HL-60 (cell line): ENCODE data around the gene TRABD2B.

ENCODE experiments used
- DNase-seq, 2 experiments: peaks; one replicate each; pipeline ENCODE4 v3.0.0-alpha.2; 2010 to 2020; ENCODE audit warnings: low read depth in 1 of 2, low spot score in 1 of 2
- H3K27ac ChIP-seq: fragments of 250-450 bp; sonication (Bioruptor Pico); replicated peaks from 2 replicates; pipeline ENCODE4 v1.5.1; 2020; ENCODE audit warnings: mild to moderate bottlenecking, moderate library complexity
- H3K27me3 ChIP-seq: fragments of 250-450 bp; sonication (Bioruptor Pico); 2 replicates; pipeline ENCODE4 v1.5.1; 2021; ENCODE audit warnings: mild to moderate bottlenecking, moderate library complexity; ENCODE audit not compliant: insufficient read depth, poor library complexity, severe bottlenecking
- H3K4me3 ChIP-seq: replicated peaks from 2 replicates; pipeline ENCODE4 v1.5.1; 2011; ENCODE audit warnings: mild to moderate bottlenecking, control low read depth, low read length; ENCODE audit not compliant: insufficient read depth
- CTCF ChIP-seq: IDR thresholded peaks from one replicate; pipeline ENCODE4 v1.5.1; 2011; ENCODE audit warnings: low read length, control low read depth, inconsistent platforms; ENCODE audit not compliant: insufficient read depth
- GABPA ChIP-seq: IDR thresholded peaks from 2 replicates; pipeline ENCODE4 v1.6.1; 2012; ENCODE audit warnings: low read depth
- POLR2AphosphoS5 ChIP-seq: IDR thresholded peaks from 2 replicates; pipeline ENCODE4 v1.6.1; 2012; ENCODE audit warnings: low read depth
- REST ChIP-seq: IDR thresholded peaks from 2 replicates; pipeline ENCODE4 v1.6.1; 2012; ENCODE audit warnings: low read depth; ENCODE audit not compliant: insufficient replicate concordance
- SPI1 ChIP-seq: IDR thresholded peaks from 2 replicates; pipeline ENCODE4 v1.6.1; 2012; ENCODE audit warnings: low read depth, mild to moderate bottlenecking, borderline replicate concordance

Gene TRABD2B

GRCh38 chr1:48018799-48019198 lies 21.6 kb upstream of the TRABD2B start:
- Histone ChIP-seq H3K27ac (no peak overlapping the region), H3K4me3 (no peak overlapping the region), H3K27me3 (no peaks in the 10 kb centered on the region)
- TF ChIP-seq POLR2AphosphoS5 (no peak), REST (no peak), CTCF (no peak), SPI1 (no peak), GABPA (no peak)
- no peak for DNase-seq

- no peak for TF ChIP-seq SPI1
- no peak for TF ChIP-seq REST
- no peak for TF ChIP-seq GABPA
- no peak for TF ChIP-seq CTCF
- no peak for TF ChIP-seq POLR2AphosphoS5
- DNase-seq = no peak
- Histone ChIP-seq H3K27me3 (no peaks in the 10 kb centered on the region), H3K4me3 (no peak overlapping the region), H3K27ac (no peak overlapping the region)
Measured at GRCh38 chr1:48017716-48018115, 20.5 kb upstream of the TRABD2B start.

- no peak for TF ChIP-seq REST
- no peak for TF ChIP-seq SPI1
- TF ChIP-seq POLR2AphosphoS5 = no peak
- TF ChIP-seq CTCF = no peak
- TF ChIP-seq GABPA = no peak
- Histone ChIP-seq H3K27ac (no peak overlapping the region), H3K4me3 (no peak overlapping the region), H3K27me3 (no peaks in the 10 kb centered on the region)
- no peak for DNase-seq
Measured at GRCh38 chr1:48016515-48016914, 19.3 kb upstream of the TRABD2B start.
